GM23248 (cell line): ENCODE results near the gene KIF6. TPM values are rescaled to one million over a fixed set of nuclear protein-coding genes. Genes with fewer than 3 reads are reported as not detected.

Experiments
- DNase-seq: peaks from one replicate; pipeline ENCODE4 v3.0.0-alpha.2; 2015
- H2AFZ ChIP-seq: fragments of 200-600 bp; sonication (generic); 2 replicates; pipeline ENCODE4 v1.6.1; 2016; ENCODE audit warnings: antibody characterized with exemption
- H3F3A ChIP-seq: fragments of 200-600 bp; sonication (generic); 2 replicates; pipeline ENCODE4 v1.6.1; 2016; ENCODE audit warnings: mild to moderate bottlenecking, antibody characterized with exemption, mixed run types; ENCODE audit not compliant: insufficient read depth
- H3K27ac ChIP-seq: fragments of 200-600 bp; sonication (generic); 2 replicates; pipeline ENCODE4 v1.5.1; 2016; ENCODE audit warnings: mild to moderate bottlenecking
- H3K27me3 ChIP-seq: fragments of 200-600 bp; sonication (generic); replicated peaks from 2 replicates; pipeline ENCODE4 v1.6.1; 2016; ENCODE audit warnings: mild to moderate bottlenecking; ENCODE audit not compliant: insufficient read depth
- H3K36me3 ChIP-seq: fragments of 200-600 bp; sonication (generic); 2 replicates; pipeline ENCODE4 v1.6.1; 2016; ENCODE audit warnings: low read depth, mild to moderate bottlenecking
- H3K4me1 ChIP-seq: fragments of 200-600 bp; sonication (generic); 2 replicates; pipeline ENCODE4 v1.6.1; 2016; ENCODE audit warnings: mild to moderate bottlenecking; ENCODE audit not compliant: insufficient read depth
- H3K4me2 ChIP-seq: fragments of 200-600 bp; sonication (generic); one replicate; pipeline ENCODE4 v1.6.1; 2016; ENCODE audit warnings: mild to moderate bottlenecking; ENCODE audit not compliant: unreplicated experiment
- H3K4me3 ChIP-seq: fragments of 200-600 bp; sonication (generic); 2 replicates; pipeline ENCODE4 v1.5.1; 2016; ENCODE audit warnings: mild to moderate bottlenecking
- H3K79me2 ChIP-seq: fragments of 200-600 bp; sonication (generic); 2 replicates; pipeline ENCODE4 v1.6.1; 2016; ENCODE audit warnings: mild to moderate bottlenecking; ENCODE audit not compliant: insufficient read depth
- H3K9ac ChIP-seq: fragments of 200-600 bp; sonication (generic); 2 replicates; pipeline ENCODE4 v1.6.1; 2016; ENCODE audit warnings: mild to moderate bottlenecking
- H3K9me2 ChIP-seq: fragments of 200-600 bp; sonication (generic); 2 replicates; pipeline ENCODE4 v1.6.1; 2016; ENCODE audit warnings: mixed run types, mild to moderate bottlenecking, moderate library complexity; ENCODE audit not compliant: insufficient read depth
- H3K9me3 ChIP-seq: fragments of 200-600 bp; sonication (generic); one replicate; pipeline ENCODE4 v1.6.1; 2017; ENCODE audit warnings: low read depth
- H4K20me1 ChIP-seq: fragments of 200-600 bp; sonication (generic); 2 replicates; pipeline ENCODE4 v1.6.0; 2016; ENCODE audit not compliant: insufficient read depth
- EZH2 ChIP-seq: fragments of 200-600 bp; sonication (generic); IDR thresholded peaks from 2 replicates; pipeline ENCODE4 v1.6.1; 2018; ENCODE audit warnings: antibody characterized with exemption, mild to moderate bottlenecking; ENCODE audit not compliant: insufficient read depth, poor library complexity, severe bottlenecking
- EZH2phosphoT487 ChIP-seq: fragments of 200-600 bp; sonication (generic); IDR thresholded peaks from 2 replicates; pipeline ENCODE4 v1.6.1; 2018; ENCODE audit warnings: antibody characterized with exemption, moderate library complexity, mild to moderate bottlenecking, low read depth; ENCODE audit not compliant: insufficient read depth
- WGBS, 2 experiments: methylation state at CpG; one replicate each; pipeline ENCODE4 v1.1.6; 2015 to 2017; ENCODE audit warnings: low lambda C conversion rate in 2 of 2, low coverage in 1 of 2; ENCODE audit errors: missing lambda C conversion rate in 2 of 2; 5-methylcytosine and 5-hydroxymethylcytosine counted together
- in situ Hi-C: fragments of 300-500 bp; cut with MboI; formaldehyde crosslinking; loops from 2 replicates; pipeline ENCODE4 v1.15.0; 2020
- polyA plus RNA-seq: library from polyadenylated mRNA; unstranded; fragments of >200 nt; fragmentation: Nextera tagmentation; extraction: Ambion mirVana; gene quantifications from 2 replicates; pipeline ENCODE4 v1.2.1, GENCODE V29; 2016
- total RNA-seq: library from RNA; depleted of rRNA; stranded (reverse); fragments of >200 nt; shearing (Covaris generic); gene quantifications from 2 replicates; pipeline ENCODE4 v1.2.3, GENCODE V29; 2014

KIF6 gene
- total and polyA plus RNA-seq, 2 experiments from 2014 or later: 0.22 to 0.91 TPM

GRCh38 chr6:39769012-39769411 lies 43.8 kb upstream of the KIF6 start:
- Histone ChIP-seq H3K79me2 (no peaks in the 10 kb centered on the region), H3K9me2 (no peaks in the 10 kb centered on the region), H3K9ac (no peak overlapping the region), H2AFZ (no peak overlapping the region), H4K20me1 (no peaks in the 10 kb centered on the region), H3K27ac (no peak overlapping the region), H3F3A (peaks cover 22% of the 10 kb centered on the region), H3K36me3 (no peaks in the 10 kb centered on the region), H3K4me3 (no peak overlapping the region), H3K9me3 (no peaks in the 10 kb centered on the region), H3K4me2 (no peak overlapping the region), H3K4me1 (peaks cover 11% of the 10 kb centered on the region; the same call in 1 of the 2 replicates), H3K27me3 (peaks cover 11% of the 10 kb centered on the region)
- in situ Hi-C loops: no loop called here
- no peak for TF ChIP-seq EZH2phosphoT487
- no peak for TF ChIP-seq EZH2
- DNase-seq: no peak
- WGBS, 2 experiments: 50 to 55% methylated on average over 5 of the region's 5 CpGs

- no peak overlapping the region for H3K27ac ChIP-seq
- WGBS, 2 experiments: 23 to 31% methylated on average over 3 of the region's 3 CpGs
- no peaks in the 10 kb centered on the region for H4K20me1 ChIP-seq
- in situ Hi-C loops: no loop called here
- no peaks in the 10 kb centered on the region for H3K9me3 ChIP-seq
- H3K36me3 ChIP-seq: no peaks in the 10 kb centered on the region
- H3K9ac ChIP-seq: no peak overlapping the region
- no peak for DNase-seq
- H3K9me2 ChIP-seq: no peaks in the 10 kb centered on the region
- H3K27me3 ChIP-seq: peaks cover 11% of the 10 kb centered on the region
- H3K4me2 ChIP-seq: no peak overlapping the region
- no peak overlapping the region for H3K4me3 ChIP-seq
- TF ChIP-seq EZH2phosphoT487 (no peak), EZH2 (no peak)
- no peak overlapping the region for H2AFZ ChIP-seq
- no peaks in the 10 kb centered on the region for H3K4me1 ChIP-seq
- H3F3A ChIP-seq: no peaks in the 10 kb centered on the region
- H3K79me2 ChIP-seq: no peaks in the 10 kb centered on the region
Observed at GRCh38 chr6:39765508-39766065, 40.4 kb upstream of the KIF6 start.

- Histone ChIP-seq H3K9me2 (no peaks in the 10 kb centered on the region), H3K9ac (no peak overlapping the region), H3K9me3 (no peaks in the 10 kb centered on the region), H3F3A (no peaks in the 10 kb centered on the region), H2AFZ (no peak overlapping the region), H3K79me2 (no peaks in the 10 kb centered on the region), H3K4me3 (no peak overlapping the region), H3K4me2 (no peak overlapping the region), H3K4me1 (no peaks in the 10 kb centered on the region), H3K27me3 (no peaks in the 10 kb centered on the region), H3K27ac (no peak overlapping the region), H4K20me1 (no peaks in the 10 kb centered on the region), H3K36me3 (no peaks in the 10 kb centered on the region)
- no peak for DNase-seq
- in situ Hi-C loops: no loop called here
- WGBS, 2 experiments: 35 to 41% methylated on average over 3 of the region's 3 CpGs
- TF ChIP-seq EZH2phosphoT487: no peak
- no peak for TF ChIP-seq EZH2
Observed at GRCh38 chr6:39760226-39760952, 35.2 kb upstream of the KIF6 start.

- H2AFZ ChIP-seq: no peak overlapping the region
- 69 to 74% methylated on average over 2 of the region's 2 CpGs for WGBS, 2 experiments
- no peaks in the 10 kb centered on the region for H3K27me3 ChIP-seq
- no peak overlapping the region for H3K9ac ChIP-seq
- no peak overlapping the region for H3K4me3 ChIP-seq
- H3K9me3 ChIP-seq: no peaks in the 10 kb centered on the region
- H3F3A ChIP-seq: no peaks in the 10 kb centered on the region
- no peaks in the 10 kb centered on the region for H3K9me2 ChIP-seq
- H3K36me3 ChIP-seq: no peaks in the 10 kb centered on the region
- in situ Hi-C loops: no loop called here
- no peak overlapping the region for H3K4me2 ChIP-seq
- no peak for DNase-seq
- no peak for TF ChIP-seq EZH2phosphoT487
- no peak for TF ChIP-seq EZH2
- H3K4me1 ChIP-seq: no peaks in the 10 kb centered on the region
- no peaks in the 10 kb centered on the region for H3K79me2 ChIP-seq
- no peaks in the 10 kb centered on the region for H4K20me1 ChIP-seq
- no peak overlapping the region for H3K27ac ChIP-seq
Observed at GRCh38 chr6:39758905-39759605, 33.8 kb upstream of the KIF6 start.
